WTC11 (cell line): ENCODE results near the gene AGPAT3. TPM values are rescaled to one million over a fixed set of nuclear protein-coding genes. Genes with fewer than 3 reads are reported as not detected.

Experiments used
- ATAC-seq: fragments of 200-7000 bp; cut with Tn5 transposase; 2 replicates; pipeline ENCODE4 v1.10.0; 2021; ENCODE audit warnings: mild to moderate bottlenecking, moderate library complexity
- CTCF ChIA-PET: fragments of 300-600 bp; sonication (Branson Sonifier 250); formaldehyde crosslinking; loops from one replicate; lab custom pipeline; 2021; ENCODE audit warnings: antibody characterized with exemption; lab: Charles Lee
- POLR2A ChIA-PET: fragments of 350-600 bp; sonication (Branson Sonifier 250); formaldehyde crosslinking; loops from one replicate; lab custom pipeline; 2021; ENCODE audit warnings: antibody characterized with exemption; lab: Charles Lee
- DNase-seq: peaks from one replicate; pipeline ENCODE4 v3.0.0; 2021; ENCODE audit warnings: low spot score
- H3K27ac Mint-ChIP-seq: 2 replicates; pipeline ENCODE4 v1.8.0; 2021; ENCODE audit warnings: mixed read lengths
- H3K27me3 Mint-ChIP-seq: 2 replicates; pipeline ENCODE4 v1.8.0; 2021; ENCODE audit warnings: low read depth, mild to moderate bottlenecking, moderate library complexity, mixed read lengths
- H3K36me3 Mint-ChIP-seq: 2 replicates; pipeline ENCODE4 v1.8.0; 2021; ENCODE audit warnings: mixed read lengths
- H3K4me1 Mint-ChIP-seq: 2 replicates; pipeline ENCODE4 v1.8.0; 2022; ENCODE audit warnings: mixed read lengths
- H3K4me3 Mint-ChIP-seq: 2 replicates; pipeline ENCODE4 v1.8.0; 2021; ENCODE audit warnings: mild to moderate bottlenecking, moderate library complexity, mixed read lengths
- H3K9me3 Mint-ChIP-seq: 2 replicates; pipeline ENCODE4 v1.8.0; 2021; ENCODE audit warnings: mixed read lengths
- AR ChIP-seq: fragments of 250-450 bp; sonication (Bioruptor Pico); IDR thresholded peaks from 2 replicates; pipeline ENCODE4 v1.9.0; 2021; ENCODE audit warnings: mild to moderate bottlenecking
- CTCF ChIP-seq: fragments of 200-600 bp; IDR thresholded peaks from 2 replicates; pipeline ENCODE4 v1.8.0; 2022; ENCODE audit warnings: antibody characterized with exemption
- FOXP4 ChIP-seq: sonication (generic); formaldehyde crosslinking; IDR thresholded peaks from 2 replicates; pipeline ENCODE4 v1.8.0; 2022; ENCODE audit warnings: mild to moderate bottlenecking, missing genetic modification reagents
- GABPB1 ChIP-seq: sonication (generic); formaldehyde crosslinking; IDR thresholded peaks from 2 replicates; pipeline ENCODE4 v1.8.1; 2023; ENCODE audit warnings: mild to moderate bottlenecking, missing genetic modification reagents
- MLX ChIP-seq: sonication (generic); formaldehyde crosslinking; IDR thresholded peaks from 2 replicates; pipeline ENCODE4 v1.8.1; 2023; ENCODE audit warnings: mild to moderate bottlenecking, missing genetic modification reagents, moderate library complexity
- MYBL2 ChIP-seq: sonication (generic); formaldehyde crosslinking; IDR thresholded peaks from 2 replicates; pipeline ENCODE4 v1.8.1; 2023; ENCODE audit warnings: mild to moderate bottlenecking, moderate library complexity, missing genetic modification reagents
- NR2C2 ChIP-seq: sonication (generic); formaldehyde crosslinking; IDR thresholded peaks from 2 replicates; pipeline ENCODE4 v1.8.0; 2022; ENCODE audit warnings: mild to moderate bottlenecking, missing genetic modification reagents
- SMAD4 ChIP-seq: sonication (generic); formaldehyde crosslinking; IDR thresholded peaks from 2 replicates; pipeline ENCODE4 v1.8.0; 2022; ENCODE audit warnings: mild to moderate bottlenecking, missing genetic modification reagents
- STAT6 ChIP-seq: sonication (generic); formaldehyde crosslinking; conservative IDR thresholded peaks from 2 replicates; pipeline ENCODE4 v1.8.1; 2023; ENCODE audit warnings: mild to moderate bottlenecking, low read depth, missing genetic modification reagents, moderate library complexity
- ZMAT4 ChIP-seq: fragments of 250-450 bp; sonication (Bioruptor Pico); IDR thresholded peaks from 2 replicates; pipeline ENCODE4 v1.9.0; 2021; ENCODE audit warnings: mild to moderate bottlenecking
- ZNF121 ChIP-seq: sonication (generic); formaldehyde crosslinking; IDR thresholded peaks from 2 replicates; pipeline ENCODE4 v1.8.0; 2023; ENCODE audit warnings: missing genetic modification reagents
- ZNF232 ChIP-seq: sonication (generic); formaldehyde crosslinking; IDR thresholded peaks from 2 replicates; pipeline ENCODE4 v1.8.0; 2022; ENCODE audit warnings: mild to moderate bottlenecking, missing genetic modification reagents
- ZNF532 ChIP-seq: fragments of 250-450 bp; sonication (Bioruptor Pico); IDR thresholded peaks from 2 replicates; pipeline ENCODE4 v1.9.0; 2021; ENCODE audit warnings: mild to moderate bottlenecking, borderline replicate concordance
- total RNA-seq: library from RNA; stranded (reverse); gene quantifications from 3 replicates; pipeline ENCODE4 v1.2.3, GENCODE V29; 2021
- TF ChIP-seq, protein P1 (sequence below): fragments of 250-450 bp; sonication (Bioruptor Pico); conservative IDR thresholded peaks from 2 replicates; pipeline ENCODE4 v1.9.0; 2021; ENCODE audit warnings: mild to moderate bottlenecking
- TF ChIP-seq, protein P2 (sequence below): sonication (generic); formaldehyde crosslinking; IDR thresholded peaks from 2 replicates; pipeline ENCODE4 v1.8.1; 2022; ENCODE audit warnings: mild to moderate bottlenecking, missing genetic modification reagents, moderate library complexity, borderline replicate concordance

AGPAT3 gene
- total RNA-seq, 1 experiment from 2014 or later = 5.6 TPM

DNA sequence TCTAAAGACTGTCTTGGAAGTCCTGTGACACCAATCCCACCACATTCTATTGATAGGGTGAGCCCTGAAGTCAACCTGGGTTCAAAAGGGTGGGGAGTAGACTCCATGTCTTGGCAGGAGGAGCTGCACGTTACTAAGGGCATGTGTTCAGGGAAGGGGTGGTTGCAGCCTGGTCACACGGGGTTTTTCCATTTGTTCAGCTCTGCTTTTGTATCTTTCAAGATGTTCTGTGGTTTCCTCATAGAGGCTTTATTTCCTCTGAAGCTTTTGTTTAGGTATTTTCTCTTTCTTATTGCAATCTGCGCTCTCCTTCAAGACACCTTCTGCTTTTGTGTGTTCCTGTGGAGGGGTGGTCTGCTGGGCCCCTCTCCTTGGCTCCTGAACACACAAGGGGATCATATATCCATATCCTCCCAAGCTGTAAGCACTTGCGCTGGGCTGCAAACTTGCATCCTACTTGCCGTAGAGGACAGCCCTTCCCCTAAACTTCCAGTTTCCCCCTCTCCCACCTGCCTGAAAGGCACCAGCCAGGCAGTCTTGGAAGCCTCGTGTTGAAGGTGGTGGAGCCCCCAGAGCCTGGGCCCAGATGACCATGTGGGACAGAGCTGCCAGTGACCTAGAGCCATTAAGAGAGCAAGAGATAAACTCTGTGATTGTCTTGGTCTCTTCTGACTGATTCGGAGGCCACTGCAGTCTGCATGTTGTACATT, 84.6 kb downstream of the AGPAT3 start (continued):
- TF ChIP-seq CTCF = no peak

- peaks cover 5% of the 10 kb centered on the region; the same call in 1 of the 2 replicates for H3K27me3 Mint-ChIP-seq
- H3K27ac Mint-ChIP-seq = no peak overlapping the region
- DNase-seq (no peak), ATAC-seq (no peak)
- no peak overlapping the region for H3K4me3 Mint-ChIP-seq
- ChIA-PET POLR2A (no interaction called here), CTCF (interaction anchor here (1.2 kb wide), 2 partner anchors 9 to 10 kb away, joined by 3 read pairs; no protein-coding TSS in a partner anchor)
- peaks cover 14% of the 10 kb centered on the region for H3K9me3 Mint-ChIP-seq
- H3K36me3 Mint-ChIP-seq = peaks cover 6% of the 10 kb centered on the region; the same call in 1 of the 2 replicates
- H3K4me1 Mint-ChIP-seq = no peaks in the 10 kb centered on the region
- no peak for TF ChIP-seq STAT6 (CRISPR knock-in tag)
- no peak for TF ChIP-seq ZMAT4 (CRISPR knock-in tag)
- TF ChIP-seq AR (CRISPR knock-in tag) = no peak
- no peak for TF ChIP-seq ZNF232 (CRISPR knock-in tag)
- TF ChIP-seq, protein P1, sequence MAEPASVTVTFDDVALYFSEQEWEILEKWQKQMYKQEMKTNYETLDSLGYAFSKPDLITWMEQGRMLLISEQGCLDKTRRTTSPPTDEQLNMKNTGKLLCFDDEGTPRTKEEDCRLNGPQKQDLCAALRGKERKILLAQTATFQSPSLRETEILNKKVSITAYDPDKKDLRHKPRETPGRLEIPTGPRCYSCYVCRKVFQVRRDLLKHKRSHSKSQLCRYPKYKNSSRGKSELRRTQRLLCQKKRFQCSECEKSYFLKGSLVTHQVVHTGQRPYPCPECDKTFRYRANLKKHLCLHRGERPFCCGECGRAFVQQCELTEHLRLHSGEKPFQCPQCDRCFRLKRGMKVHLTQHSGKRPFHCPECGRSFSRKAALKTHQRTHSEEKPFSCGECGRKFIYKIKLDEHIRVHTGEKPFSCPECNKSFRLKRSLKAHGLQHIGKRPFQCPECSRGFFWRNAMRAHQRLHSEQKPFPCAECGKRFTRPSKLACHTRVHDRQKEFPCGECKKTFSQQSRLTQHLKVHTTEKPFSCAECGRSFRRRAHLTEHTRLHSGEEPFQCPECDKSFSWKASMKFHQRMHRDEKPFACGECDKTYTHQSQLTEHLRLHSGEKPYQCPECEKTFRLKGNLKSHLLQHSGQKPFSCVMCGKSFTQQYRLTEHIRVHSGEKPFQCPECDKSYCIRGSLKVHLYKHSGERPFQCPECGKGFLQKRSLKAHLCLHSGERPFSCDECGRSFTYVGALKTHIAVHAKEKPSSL (CRISPR knock-in tag) = no peak
- no peak for TF ChIP-seq ZNF532 (CRISPR knock-in tag)
- TF ChIP-seq MLX (CRISPR knock-in tag) = no peak
- no peak for TF ChIP-seq SMAD4
- no peak for TF ChIP-seq NR2C2
- no peak for TF ChIP-seq ZNF121 (CRISPR knock-in tag)
- TF ChIP-seq MYBL2 (CRISPR knock-in tag) = no peak
- no peak for TF ChIP-seq FOXP4
- no peak for TF ChIP-seq GABPB1 (CRISPR knock-in tag)
- TF ChIP-seq, protein P2, sequence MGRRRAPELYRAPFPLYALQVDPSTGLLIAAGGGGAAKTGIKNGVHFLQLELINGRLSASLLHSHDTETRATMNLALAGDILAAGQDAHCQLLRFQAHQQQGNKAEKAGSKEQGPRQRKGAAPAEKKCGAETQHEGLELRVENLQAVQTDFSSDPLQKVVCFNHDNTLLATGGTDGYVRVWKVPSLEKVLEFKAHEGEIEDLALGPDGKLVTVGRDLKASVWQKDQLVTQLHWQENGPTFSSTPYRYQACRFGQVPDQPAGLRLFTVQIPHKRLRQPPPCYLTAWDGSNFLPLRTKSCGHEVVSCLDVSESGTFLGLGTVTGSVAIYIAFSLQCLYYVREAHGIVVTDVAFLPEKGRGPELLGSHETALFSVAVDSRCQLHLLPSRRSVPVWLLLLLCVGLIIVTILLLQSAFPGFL (CRISPR knock-in tag) = no peak
Measured at GRCh38 chr21:43950481-43950880, 85.5 kb downstream of the AGPAT3 start.
